Measurements from ENCODE around the gene SPOPL.

SPOPL gene

DNA sequence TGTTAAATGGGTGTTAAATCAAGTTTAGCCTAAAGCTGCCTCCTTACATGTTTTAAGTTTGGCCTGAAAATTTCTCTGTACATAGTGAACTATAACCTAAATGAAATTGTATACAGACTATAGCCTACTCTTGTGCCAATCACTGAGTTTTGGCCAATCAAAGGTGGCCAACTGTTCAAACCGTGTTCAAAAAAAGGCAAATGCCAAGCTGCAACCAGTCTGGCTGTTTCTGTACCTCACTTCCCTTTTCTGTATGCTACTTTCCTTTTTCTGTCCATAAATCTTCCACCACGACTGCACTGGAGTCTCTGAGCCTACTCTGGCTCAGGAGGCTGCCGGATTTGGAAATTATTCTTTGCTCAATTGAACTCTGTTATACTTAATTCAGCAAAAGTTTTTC lies 121.0 kb downstream of the SPOPL start:
- no peak for DNase-seq
- no peaks in the 10 kb centered on the region for H3K27me3 ChIP-seq (ENCODE audit: insufficient read depth, low read depth, severe bottlenecking)
- no peaks in the 10 kb centered on the region for H3K9me3 ChIP-seq (ENCODE audit: severe bottlenecking)
- H3K4me3 ChIP-seq (ENCODE audit: low read depth, low read length), result no peak overlapping the region
- no peaks in the 10 kb centered on the region for H3K36me3 ChIP-seq
- TF ChIP-seq, protein P1, sequence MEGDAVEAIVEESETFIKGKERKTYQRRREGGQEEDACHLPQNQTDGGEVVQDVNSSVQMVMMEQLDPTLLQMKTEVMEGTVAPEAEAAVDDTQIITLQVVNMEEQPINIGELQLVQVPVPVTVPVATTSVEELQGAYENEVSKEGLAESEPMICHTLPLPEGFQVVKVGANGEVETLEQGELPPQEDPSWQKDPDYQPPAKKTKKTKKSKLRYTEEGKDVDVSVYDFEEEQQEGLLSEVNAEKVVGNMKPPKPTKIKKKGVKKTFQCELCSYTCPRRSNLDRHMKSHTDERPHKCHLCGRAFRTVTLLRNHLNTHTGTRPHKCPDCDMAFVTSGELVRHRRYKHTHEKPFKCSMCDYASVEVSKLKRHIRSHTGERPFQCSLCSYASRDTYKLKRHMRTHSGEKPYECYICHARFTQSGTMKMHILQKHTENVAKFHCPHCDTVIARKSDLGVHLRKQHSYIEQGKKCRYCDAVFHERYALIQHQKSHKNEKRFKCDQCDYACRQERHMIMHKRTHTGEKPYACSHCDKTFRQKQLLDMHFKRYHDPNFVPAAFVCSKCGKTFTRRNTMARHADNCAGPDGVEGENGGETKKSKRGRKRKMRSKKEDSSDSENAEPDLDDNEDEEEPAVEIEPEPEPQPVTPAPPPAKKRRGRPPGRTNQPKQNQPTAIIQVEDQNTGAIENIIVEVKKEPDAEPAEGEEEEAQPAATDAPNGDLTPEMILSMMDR (IDR thresholded peaks at IDR 0.05; ENCODE audit: low read depth, low read length), result no peak
- H3K27ac ChIP-seq, result no peak overlapping the region
